ENCODE measurements around the gene DOC2A.
"Not testable (repeated sequence)": the region's sequence is repeated elsewhere in the genome, so short reads cannot be mapped to it uniquely, and the experiment has no call there.

Gene DOC2A

DNA sequence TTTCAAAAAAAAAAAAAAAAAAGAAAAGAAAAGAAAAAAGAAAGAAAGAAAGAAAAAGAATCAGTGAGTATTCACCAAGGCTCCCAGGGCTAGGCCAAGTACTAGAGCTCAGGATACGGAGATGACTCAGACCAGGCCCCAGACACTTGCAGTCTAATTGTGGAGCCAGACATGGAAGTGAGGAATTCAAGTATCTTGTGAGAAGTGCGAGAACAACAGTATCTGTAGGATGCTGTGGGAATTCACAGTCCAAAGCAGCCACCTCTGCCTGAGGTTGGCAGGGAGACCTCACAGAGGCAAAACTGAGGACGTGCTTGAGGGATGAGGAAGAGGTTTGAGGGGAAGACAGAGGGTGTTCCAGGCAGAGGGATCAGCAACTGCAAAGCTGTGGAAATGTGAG, 40.7 kb upstream of the DOC2A start:
- DNase-seq (ENCODE audit: low read depth) = peak; percentile 62
- TF ChIP-seq, protein P1, sequence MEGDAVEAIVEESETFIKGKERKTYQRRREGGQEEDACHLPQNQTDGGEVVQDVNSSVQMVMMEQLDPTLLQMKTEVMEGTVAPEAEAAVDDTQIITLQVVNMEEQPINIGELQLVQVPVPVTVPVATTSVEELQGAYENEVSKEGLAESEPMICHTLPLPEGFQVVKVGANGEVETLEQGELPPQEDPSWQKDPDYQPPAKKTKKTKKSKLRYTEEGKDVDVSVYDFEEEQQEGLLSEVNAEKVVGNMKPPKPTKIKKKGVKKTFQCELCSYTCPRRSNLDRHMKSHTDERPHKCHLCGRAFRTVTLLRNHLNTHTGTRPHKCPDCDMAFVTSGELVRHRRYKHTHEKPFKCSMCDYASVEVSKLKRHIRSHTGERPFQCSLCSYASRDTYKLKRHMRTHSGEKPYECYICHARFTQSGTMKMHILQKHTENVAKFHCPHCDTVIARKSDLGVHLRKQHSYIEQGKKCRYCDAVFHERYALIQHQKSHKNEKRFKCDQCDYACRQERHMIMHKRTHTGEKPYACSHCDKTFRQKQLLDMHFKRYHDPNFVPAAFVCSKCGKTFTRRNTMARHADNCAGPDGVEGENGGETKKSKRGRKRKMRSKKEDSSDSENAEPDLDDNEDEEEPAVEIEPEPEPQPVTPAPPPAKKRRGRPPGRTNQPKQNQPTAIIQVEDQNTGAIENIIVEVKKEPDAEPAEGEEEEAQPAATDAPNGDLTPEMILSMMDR (conservative IDR thresholded peaks at IDR 0.05; ENCODE audit: low read length) = no peak
- no peak overlapping the region for H3K4me3 ChIP-seq (ENCODE audit: low read length)

DNA sequence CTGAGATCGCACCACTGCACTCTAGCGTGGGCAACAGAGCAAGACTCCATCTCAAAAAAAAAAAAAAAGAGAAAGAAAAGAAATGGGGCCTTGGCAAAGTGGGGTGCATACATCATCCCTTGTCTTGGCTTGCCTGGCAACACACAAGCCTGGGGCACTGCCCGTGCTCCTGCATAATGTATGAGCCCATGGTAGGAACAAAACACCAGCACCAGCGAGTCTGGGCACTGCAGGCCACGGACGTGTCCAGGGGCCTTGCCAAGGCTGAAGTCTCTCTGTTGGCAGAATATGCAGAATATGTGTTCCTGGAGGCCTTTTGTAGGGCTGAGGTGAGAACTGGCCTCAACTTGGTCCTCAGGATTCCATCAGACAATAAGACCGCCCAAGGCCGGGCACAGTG, 39.0 kb upstream of the DOC2A start:
- no peak for DNase-seq (ENCODE audit: low read depth)
- H3K4me3 ChIP-seq (ENCODE audit: low read length) = no peak overlapping the region
- TF ChIP-seq, protein P1 (conservative IDR thresholded peaks at IDR 0.05; ENCODE audit: low read length) = no peak

DNA sequence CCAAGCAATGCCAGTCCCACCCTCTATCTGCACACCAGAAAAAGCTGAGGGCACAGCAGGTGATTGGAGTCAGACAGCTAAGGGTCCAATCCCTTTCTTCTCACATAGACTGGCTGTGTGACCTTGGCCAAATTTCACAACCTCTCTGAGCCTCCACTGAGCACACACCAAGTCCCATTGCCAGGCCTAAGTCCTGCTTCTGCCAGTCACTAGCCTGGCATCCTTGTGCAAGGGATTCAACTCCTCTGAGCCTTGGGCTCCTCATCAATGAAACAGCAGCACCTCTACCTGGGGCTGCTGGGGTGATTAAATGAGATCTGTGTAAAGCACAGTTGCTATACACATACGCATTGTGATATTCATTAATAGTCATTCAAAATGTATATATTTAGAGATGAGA, 35.8 kb upstream of the DOC2A start:
- no peak overlapping the region for H3K4me3 ChIP-seq (ENCODE audit: low read length)
- no peak for DNase-seq (ENCODE audit: low read depth)
- TF ChIP-seq, protein P1 (conservative IDR thresholded peaks at IDR 0.05; ENCODE audit: low read length) = no peak

DNA sequence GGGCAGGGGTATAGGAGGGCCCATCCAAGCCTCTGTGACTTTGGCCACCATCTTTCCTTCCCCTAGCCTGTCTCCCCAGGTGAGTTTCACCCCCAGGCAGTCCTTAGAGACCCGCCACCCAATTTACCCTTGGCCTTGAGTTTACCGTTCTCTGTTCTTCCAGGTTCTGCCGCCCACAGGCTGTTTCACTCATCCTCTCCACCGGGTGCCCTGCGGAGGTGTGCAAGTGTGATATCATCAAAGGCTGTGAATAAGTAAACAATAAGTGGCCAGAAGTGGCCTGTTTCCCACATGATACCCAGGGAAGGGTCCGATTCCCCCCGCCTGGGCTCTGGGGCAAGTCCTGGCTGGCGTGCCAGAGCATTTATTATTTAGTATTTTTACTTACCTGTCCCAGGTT, 35.4 kb upstream of the DOC2A start:
- TF ChIP-seq, protein P1 (conservative IDR thresholded peaks at IDR 0.05; ENCODE audit: low read length) = no peak
- no peak overlapping the region for H3K4me3 ChIP-seq (ENCODE audit: low read length)
- DNase-seq (ENCODE audit: low read depth) = no peak

- no peak overlapping the region for H3K4me3 ChIP-seq (ENCODE audit: low read length)
- peak; percentile 44 for DNase-seq (ENCODE audit: low read depth)
- TF ChIP-seq, protein P1 (conservative IDR thresholded peaks at IDR 0.05; ENCODE audit: low read length) = peak; percentile 54
These were observed 31.0 kb upstream of the DOC2A start for GRCh38 chr16:30041841-30042240.

DNA sequence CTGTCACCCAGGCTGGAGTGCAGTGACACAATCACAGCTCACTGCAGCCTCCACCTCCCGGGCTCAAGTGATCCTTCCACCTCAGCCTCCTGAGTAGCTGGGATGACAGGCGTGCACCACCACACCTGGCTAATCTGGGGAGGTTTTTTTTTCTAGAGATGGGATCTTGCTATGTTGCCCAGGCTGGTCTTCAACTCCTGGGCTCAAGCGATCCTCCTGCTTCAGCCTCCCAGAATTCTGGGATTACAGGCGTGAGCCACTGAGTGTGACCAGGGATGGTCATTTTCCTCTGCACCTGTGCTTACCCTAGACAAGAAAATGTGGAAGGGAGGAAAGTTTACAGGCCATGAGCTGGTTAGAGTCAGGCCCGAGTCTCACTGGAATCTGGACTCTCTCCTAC, 29.9 kb upstream of the DOC2A start:
- H3K4me3 ChIP-seq (ENCODE audit: low read length); DNase-seq (ENCODE audit: low read depth): not testable (repeated sequence)

GRCh38 chr16:30040221-30040620, 29.4 kb upstream of the DOC2A start:
- TF ChIP-seq, protein P1 (conservative IDR thresholded peaks at IDR 0.05; ENCODE audit: low read length) = no peak
- no peak overlapping the region for H3K4me3 ChIP-seq (ENCODE audit: low read length)
- no peak for DNase-seq (ENCODE audit: low read depth)

- H3K4me3 ChIP-seq (ENCODE audit: low read length) = no peak overlapping the region
- DNase-seq (ENCODE audit: low read depth) = no peak
- TF ChIP-seq, protein P1 (conservative IDR thresholded peaks at IDR 0.05; ENCODE audit: low read length) = no peak
These were observed 22.4 kb upstream of the DOC2A start for GRCh38 chr16:30033270-30033669.

All from AG10803 (cell line).